ENCODE measurements around the gene TRIM72.

- TF ChIP-seq CTCF (IDR thresholded peaks at IDR 0.05) (no peak), POLR2A (IDR thresholded peaks at IDR 0.05) (peak in 1 of 2 donors; percentile 12)
These were observed 11.2 kb upstream of the TRIM72 start, which contains the start of gene PYCARD for GRCh38 chr16:31202414-31203375.

Data from uterus (tissue), 2 donors.